ENCODE measurements around the gene CCNE1.

Gene CCNE1

GRCh38 chr19:29844891-29845573 is 33.2 kb downstream of the CCNE1 start:
- H3K4me3 ChIP-seq (ENCODE audit: low read depth, low read length) = peak overlapping the region; percentile 84
- ChIA-PET POLR2A (no interaction called here), CTCF (interaction anchor here (1.1 to 1.6 kb wide), 3 partner anchors 13 to 85 kb away, joined by 3 to 7 read pairs (median 4); no protein-coding TSS in a partner anchor)
- DNase-seq (ENCODE audit: low read depth, low spot score) = peak; percentile 33
- TF ChIP-seq CTCF (IDR thresholded peaks at IDR 0.05; ENCODE audit: insufficient read depth, low read length, missing control alignments) = no peak

GRCh38 chr19:29845574-29846176 is 33.9 kb downstream of the CCNE1 start:
- POLR2A ChIA-PET = interaction anchor here (0.6 kb wide), 1 partner anchor 155 kb away, joined by 3 read pairs; no protein-coding TSS in a partner anchor

GRCh38 chr19:29849208-29849607 is 37.4 kb downstream of the CCNE1 start:
- TF ChIP-seq CTCF (IDR thresholded peaks at IDR 0.05; ENCODE audit: insufficient read depth, low read length, missing control alignments) = no peak
- CTCF ChIA-PET = interaction anchor here (1.4 kb wide), 1 partner anchor 25 kb away, joined by 5 read pairs; no protein-coding TSS in a partner anchor
- DNase-seq (ENCODE audit: low read depth, low spot score) = no peak
- POLR2A ChIA-PET = no interaction called here
- no peak overlapping the region for H3K4me3 ChIP-seq (ENCODE audit: low read depth, low read length)

More at GRCh38 chr19:29845574-29846176, 33.9 kb downstream of the CCNE1 start:
- no peak for DNase-seq (ENCODE audit: low read depth, low spot score)
- CTCF ChIA-PET = interaction anchor here (1.1 to 1.6 kb wide), 3 partner anchors 12 to 86 kb away, joined by 3 to 7 read pairs (median 4); no protein-coding TSS in a partner anchor
- no peak for TF ChIP-seq CTCF (IDR thresholded peaks at IDR 0.05; ENCODE audit: insufficient read depth, low read length, missing control alignments)
- H3K4me3 ChIP-seq (ENCODE audit: low read depth, low read length) = peak overlapping the region; percentile 84

GRCh38 chr19:29850482-29850881 is 38.7 kb downstream of the CCNE1 start:
- no peak for TF ChIP-seq CTCF (IDR thresholded peaks at IDR 0.05; ENCODE audit: insufficient read depth, low read length, missing control alignments)
- DNase-seq (ENCODE audit: low read depth, low spot score) = no peak

GRCh38 chr19:29851769-29852521 is 40.2 kb downstream of the CCNE1 start:
- H3K4me3 ChIP-seq (ENCODE audit: low read depth, low read length) = no peak overlapping the region
- ChIA-PET CTCF (interaction anchor here (3.0 kb wide), 1 partner anchor 22 kb away, joined by 10 read pairs; no protein-coding TSS in a partner anchor), POLR2A (no interaction called here)
- DNase-seq (ENCODE audit: low read depth, low spot score) = no peak
- no peak for TF ChIP-seq CTCF (IDR thresholded peaks at IDR 0.05; ENCODE audit: insufficient read depth, low read length, missing control alignments)

More at GRCh38 chr19:29850482-29850881, 38.7 kb downstream of the CCNE1 start:
- CTCF ChIA-PET = interaction anchor here (3.0 kb wide), 1 partner anchor 23 kb away, joined by 10 read pairs; no protein-coding TSS in a partner anchor
- H3K4me3 ChIP-seq (ENCODE audit: low read depth, low read length) = no peak overlapping the region
- POLR2A ChIA-PET = no interaction called here

Data from AG04449 (cell line).